NCI-H2029 (cell line): ENCODE data around the gene POMGNT2.

Source experiments
- DNase-seq: peaks from one replicate; lab custom pipeline; 2025; lab: John Stamatoyannopoulos, UW

Gene POMGNT2

DNA sequence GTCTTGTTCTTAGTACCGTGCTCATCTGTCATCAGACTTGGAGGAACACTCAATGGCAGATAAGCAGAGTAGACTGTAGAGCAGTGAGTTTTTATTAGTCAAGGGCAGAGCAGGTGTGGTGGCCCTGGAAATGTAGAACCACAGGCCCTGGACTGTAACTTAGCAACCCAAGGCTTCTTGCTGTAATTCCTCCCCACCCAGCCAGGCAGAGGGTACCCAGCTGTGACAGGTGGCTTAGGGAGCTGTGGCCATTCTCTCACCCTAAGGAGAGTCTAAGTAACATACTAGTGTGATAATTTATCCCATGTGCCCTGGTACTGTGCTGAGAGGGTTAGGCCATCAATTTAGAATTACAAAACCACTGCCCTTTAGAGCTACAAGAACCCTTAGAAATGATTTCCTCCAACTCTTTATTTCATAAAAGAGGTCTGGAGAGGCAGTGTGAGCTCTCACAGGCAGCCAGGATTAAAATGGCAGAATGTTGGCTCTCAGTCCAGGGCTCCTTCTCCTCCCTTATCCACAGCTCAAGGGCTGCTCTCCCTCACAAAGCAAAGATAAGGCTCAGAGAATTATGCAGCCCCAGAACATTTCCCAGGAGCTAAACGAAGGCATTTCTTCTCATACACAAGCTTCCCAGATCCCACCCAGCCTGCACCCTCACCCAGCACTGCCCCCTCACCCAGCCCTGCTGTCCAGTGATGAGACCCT lies 3.0 kb downstream of the POMGNT2 start:
- DNase-seq: peak; percentile 2

DNA sequence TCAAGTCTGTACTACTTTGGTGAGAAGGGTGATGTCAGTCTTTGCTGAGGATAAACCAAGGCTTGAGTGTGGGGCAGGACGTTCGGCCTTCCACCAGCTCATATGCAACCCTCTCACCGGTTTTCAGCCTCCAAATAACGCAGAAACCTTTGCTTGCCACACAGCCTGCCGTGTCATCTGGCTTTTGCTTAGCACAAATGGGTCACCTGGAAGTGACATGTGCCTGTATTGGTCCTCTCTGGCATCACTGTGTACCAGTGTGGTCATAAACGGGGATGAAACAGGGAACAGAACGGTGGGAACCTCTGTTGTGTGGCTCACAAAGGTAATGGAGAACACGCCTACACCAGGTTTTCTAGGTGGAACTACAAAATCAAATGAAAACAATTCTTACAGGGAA lies 7.1 kb downstream of the POMGNT2 start:
- no peak for DNase-seq

DNA sequence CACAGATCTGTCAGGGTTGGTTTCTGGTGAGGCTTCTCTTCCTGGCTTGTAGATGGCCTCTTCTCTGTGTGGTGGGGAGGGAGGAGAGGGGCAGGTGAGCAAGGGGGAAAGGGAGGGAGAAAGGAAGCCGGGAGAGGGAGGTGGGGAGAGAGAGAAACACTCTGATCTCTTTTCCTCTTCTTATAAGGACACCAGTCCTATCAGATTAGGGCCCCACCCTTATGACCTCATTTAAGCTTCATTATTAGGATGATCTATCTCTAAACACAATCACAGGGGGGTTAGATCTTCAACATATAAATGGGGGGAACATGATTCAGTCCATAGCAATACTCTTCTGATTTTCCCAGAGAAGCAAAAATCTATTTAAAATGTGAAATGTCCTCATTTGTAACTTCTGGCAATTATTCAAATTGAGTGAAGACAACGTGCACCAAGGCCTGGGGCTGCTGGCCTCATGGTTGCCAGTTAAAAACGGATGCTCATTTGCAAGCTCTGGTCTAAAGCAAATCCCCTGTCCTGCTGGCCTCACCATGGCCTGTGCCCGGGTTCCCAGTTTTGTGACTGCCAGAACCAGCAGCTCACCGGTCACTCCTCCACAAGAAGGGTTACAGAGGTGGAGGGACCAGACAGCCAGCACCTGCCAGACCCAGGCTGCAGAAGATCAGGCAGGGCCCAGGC lies 8.3 kb downstream of the POMGNT2 start:
- DNase-seq: no peak

DNA sequence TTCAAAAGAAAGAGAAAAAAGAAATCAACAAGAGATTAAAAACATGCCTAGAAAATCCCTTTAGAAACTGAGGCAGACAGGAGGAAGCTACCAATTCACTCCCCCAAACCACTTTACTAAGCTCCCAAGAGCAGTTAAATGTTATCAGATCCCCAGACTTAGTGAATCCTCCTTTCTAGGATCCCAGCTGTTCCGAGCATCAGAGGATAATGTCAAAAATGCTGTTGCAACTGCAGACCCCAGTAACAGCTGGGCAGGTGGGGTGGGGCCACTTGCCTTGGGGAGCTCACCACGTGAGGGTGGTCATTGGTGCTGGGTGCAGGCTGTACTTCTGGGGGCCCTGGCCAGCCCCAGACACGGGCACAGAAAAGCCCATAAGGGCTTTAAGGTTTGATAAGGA lies 9.1 kb downstream of the POMGNT2 start:
- no peak for DNase-seq

DNA sequence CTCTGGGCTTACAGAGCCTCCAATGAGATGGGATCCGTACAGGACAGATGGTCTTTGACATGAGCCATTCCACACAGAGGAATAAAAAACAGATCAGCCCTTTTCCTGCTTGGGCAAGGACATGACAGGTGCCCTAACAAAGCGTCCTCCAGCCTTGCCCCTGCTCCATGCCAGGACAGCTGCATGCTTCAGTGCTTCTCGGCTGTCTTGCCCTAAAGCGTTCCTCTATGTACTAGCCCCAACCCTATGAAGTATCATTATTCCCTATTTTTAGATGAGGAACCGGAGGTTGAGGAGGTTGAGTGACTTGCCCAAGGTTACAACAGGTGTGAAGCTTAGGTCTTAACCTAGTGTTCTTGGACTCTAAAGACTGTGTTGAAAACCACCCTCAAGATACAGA lies 10.5 kb downstream of the POMGNT2 start:
- no peak for DNase-seq

DNA sequence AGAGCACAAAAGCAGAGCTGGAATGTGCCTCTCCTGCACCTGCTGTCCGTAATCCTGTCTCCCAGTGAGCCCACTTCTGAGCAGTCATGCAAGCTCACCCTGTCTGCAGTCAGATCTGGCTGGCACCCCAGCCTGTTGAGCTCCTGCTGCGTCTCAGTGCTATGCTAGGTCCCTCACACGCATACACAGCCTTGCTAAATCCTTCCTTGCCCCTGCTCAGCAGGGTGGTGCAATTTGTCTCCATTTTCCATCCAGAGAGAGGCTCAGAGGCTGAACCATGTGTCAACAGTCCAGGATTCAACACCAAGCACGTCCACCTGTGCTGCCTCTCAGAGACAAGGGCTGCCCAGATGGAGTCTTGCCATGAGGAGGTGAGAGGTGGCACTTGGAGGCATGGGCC lies 11.0 kb downstream of the POMGNT2 start:
- DNase-seq: no peak

DNA sequence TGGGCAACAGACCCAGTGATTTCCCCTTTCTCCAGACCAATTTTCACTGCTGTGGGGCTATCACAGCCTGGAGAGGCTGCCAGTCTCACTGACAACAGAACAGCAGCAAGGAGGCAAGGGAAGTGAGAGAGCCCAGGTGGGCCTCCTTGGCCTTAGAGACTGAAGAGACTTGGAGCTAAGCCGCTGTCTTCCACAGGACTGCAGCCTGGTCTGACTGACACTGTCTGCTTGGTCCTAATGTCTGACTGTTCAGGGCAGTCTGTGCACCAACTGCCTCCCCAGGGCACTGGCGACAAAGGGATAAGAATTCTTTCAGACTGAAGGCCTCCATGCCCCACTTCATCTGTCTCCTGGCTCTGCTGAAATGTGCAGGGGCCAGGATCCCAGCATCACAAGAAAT lies 11.5 kb downstream of the POMGNT2 start:
- DNase-seq: no peak

DNA sequence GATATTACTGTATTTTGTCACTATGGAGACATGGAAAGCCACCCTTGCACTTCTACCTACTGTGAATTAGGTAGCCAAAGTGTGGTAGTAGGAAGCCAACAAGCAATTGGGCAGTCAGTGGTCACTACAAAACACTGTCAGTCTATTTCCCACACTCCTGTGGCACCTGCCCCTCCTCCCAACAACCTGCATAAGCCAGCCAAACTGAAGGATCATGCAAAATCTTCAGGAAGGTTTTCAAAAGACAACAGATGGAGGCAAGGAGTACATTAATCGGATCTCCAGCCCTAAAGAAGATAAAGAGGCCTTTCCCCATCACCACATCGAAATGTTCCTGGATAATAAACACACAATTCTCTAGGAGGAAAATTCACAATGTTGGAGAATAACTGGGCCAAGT lies 11.9 kb downstream of the POMGNT2 start:
- no peak for DNase-seq

DNA sequence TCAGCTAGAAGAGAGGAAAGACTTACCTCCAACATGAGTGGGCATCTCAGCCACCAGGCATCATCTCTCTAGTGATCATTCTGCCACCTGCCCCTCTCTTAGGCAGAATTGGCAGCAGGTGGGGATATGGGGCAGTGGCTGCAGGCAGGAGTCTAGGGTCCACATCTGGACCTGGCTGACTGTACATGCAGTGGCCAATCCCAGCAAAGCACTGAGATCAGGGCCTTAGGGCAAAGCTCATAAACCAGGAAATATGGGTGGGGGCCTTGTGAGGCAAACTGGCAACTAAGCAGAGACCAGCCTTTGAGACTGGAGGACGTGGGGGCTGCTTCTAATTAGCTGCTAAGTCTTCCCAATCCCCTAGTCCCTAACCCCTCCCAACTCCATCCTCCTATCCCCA lies 12.9 kb downstream of the POMGNT2 start:
- no peak for DNase-seq

DNA sequence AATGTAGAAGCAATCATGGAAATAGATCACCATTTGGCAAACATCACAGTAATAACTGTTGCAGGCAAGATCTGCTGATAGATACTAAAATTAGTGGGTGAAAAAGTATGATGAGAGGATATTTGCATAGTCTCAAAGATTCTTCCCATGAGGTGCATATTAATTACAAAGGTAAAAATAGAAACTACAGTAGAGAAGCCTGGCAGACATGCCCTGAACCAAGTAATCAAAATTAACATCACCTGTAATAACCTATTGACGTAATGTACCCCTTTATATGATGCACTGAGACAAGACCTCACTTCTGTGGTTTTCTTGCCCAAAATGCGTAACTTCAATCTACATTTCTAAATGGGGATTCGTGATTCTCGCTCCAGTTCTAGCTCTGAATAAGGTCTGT lies 14.4 kb downstream of the POMGNT2 start:
- DNase-seq: no peak

DNA sequence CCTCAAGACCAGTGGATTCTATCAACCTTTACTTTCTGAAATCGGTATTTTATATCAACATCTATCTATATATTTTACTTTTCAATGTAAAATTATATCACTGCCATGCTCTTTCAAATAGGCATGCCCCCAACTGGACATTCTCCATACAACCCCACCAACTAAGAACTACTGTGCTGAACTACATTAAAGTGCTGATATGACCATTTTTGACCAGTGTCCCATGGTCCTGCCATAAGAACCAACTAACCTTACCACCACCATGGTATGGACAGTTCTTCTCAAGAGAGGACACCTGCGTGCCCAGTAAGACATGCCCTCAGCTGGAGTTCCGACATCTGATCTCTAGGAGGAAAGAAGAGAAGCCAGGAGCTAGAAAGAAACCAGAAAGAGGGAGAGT lies 15.6 kb downstream of the POMGNT2 start:
- no peak for DNase-seq

DNA sequence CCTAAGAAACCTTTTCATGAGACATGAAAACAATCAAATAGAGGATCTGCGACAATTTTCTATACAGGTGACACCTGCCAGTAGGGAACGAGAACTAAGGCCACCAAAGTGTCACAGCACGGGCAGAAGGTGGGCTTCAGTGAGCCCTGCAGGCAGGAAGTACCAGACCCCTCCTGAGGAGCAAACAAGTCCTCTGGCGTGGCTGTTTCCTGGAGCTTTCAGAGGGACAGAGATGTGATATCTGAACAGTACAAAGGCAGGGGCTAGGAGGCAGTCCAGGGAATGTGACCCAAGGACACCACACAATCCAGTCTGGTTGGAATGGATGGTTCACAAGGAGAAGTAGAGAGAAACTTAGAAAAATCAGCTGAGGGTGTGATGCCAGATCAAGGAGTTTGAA lies 16.8 kb downstream of the POMGNT2 start:
- DNase-seq: no peak

DNA sequence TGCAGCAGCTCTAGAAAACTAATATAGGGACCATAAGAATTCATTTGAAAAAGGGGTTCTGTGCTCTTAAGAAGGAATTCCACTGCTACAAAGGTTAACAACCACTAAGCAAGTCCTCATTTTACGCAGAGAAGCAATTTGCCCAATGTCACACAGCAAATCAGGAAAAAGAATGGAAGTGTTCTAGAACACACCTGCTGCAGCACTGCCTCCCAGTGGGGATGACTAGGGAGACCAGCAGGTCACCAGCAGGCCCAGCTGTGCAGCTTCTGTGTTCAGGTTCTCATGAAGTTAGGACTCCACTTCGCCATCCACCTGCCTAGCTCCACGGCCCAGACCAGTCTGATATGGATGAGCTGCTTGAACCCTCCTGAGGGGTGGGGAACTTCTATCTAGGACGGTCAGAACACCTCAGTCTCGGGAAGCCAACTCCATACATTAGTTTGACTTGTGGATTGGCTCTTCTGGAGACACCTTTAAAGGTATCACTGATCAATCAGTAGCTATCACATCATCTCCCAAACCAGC lies 18.6 kb downstream of the POMGNT2 start:
- DNase-seq: no peak

DNA sequence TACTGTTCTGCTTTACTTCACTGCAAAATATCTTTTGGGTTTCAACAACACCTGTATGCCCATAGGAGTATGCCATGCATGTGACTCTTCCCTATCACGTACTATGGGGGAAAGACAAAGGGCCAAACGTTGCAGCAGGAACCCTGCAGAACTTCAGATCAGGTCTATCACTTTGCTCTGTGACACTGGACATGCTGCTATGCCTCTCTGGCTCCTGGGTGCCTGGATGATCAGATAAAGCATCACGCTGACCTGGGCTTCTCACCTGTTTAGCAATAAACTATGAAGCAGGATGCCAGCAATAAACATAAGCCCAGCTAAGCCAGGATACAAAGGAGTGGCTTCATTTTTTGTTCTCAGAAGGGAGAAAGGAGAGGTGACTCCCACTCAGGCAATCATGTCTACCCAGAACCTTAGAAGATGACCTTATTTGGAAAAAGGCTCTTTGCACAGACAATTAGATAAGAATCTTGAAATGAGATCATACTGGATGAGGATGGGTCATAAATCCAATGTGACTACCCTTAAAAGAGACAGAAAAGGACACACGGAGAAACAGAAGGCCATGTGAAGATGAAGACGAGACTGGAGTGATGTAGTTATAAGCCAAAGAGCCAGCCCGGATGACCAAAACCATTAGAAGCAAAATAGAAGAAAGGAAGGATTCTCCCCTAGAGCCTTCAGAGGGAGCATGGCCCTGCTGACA lies 19.3 kb downstream of the POMGNT2 start:
- peak; percentile 20 for DNase-seq

DNA sequence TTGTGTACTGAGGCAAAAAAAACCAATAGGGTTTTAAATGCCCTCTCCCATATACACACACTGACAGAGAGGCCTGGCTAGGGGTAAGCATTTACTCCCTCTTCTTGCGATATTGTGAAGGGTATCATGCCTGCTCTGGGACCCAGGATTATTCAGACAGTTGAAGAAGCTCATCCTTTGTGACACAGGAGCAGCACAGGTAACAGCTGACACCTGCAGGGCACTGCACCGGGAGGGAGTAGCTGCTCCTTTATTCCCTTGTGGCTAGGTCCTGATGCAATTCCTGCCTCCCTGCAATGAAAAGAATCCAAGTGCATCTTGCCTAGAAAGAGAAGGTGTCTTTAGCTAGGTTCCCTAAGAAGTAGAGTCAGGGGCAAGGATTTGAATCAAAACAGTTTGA lies 23.4 kb downstream of the POMGNT2 start:
- no peak for DNase-seq

DNA sequence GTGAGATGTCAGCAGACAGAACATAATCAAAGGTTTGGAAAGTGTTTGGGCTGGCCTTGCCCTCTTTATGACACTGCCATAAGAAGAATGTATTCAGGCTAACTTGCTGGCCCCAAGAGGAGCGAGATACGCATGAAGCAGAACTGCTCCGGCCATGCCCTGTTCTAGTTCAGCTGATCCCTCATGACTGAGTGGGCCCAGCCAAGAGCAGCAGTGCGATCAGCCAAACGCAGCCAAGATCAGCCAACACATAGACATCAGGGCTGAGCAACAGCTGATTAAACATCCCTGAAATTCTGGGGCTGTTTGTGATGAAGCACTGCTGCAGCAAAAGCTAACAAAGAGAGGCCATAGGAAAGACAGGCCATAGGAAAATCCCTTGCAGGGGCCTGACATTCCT lies 24.1 kb downstream of the POMGNT2 start:
- no peak for DNase-seq

DNA sequence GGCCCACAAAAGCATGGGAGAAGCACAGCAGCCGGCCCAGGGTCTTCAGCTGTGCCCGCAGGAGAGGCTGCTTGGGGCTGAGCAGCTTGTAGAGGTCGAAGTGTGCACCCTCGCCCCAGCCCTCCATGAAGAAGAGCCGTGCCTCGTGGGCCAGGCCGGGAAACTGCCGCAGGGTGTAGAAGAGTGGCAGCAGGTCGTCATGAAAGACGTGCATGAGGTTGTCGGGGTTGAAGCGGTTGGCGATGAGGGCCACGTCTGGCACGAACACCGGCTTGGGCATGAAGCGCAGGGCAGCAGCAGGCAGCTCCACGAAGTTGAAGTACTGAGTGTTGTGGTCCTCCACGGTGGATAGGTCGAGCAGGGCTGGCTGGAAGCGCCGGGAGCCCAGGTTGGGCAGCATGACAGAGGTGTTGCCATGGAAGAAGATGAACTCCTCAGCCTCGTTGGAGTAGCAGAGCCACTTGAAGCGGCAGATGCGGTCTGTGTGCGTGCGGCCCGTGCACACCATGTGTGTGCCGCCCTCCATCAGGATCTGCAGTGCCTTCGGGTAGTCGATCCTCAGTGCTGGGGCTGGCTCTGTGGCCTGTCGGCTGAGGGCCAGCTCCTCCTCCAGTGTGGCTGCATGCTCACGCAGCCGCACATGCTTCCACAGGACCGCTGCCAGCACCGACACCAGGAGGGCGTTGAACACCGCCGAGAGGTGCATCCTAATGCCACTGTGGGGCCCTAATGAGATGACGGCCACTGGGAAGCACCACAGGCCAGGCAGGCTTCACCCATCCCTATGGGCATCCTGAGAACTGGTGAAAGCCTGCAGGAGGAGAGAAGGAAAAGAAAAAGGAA lies 24.9 kb downstream of the POMGNT2 start:
- no peak for DNase-seq

DNA sequence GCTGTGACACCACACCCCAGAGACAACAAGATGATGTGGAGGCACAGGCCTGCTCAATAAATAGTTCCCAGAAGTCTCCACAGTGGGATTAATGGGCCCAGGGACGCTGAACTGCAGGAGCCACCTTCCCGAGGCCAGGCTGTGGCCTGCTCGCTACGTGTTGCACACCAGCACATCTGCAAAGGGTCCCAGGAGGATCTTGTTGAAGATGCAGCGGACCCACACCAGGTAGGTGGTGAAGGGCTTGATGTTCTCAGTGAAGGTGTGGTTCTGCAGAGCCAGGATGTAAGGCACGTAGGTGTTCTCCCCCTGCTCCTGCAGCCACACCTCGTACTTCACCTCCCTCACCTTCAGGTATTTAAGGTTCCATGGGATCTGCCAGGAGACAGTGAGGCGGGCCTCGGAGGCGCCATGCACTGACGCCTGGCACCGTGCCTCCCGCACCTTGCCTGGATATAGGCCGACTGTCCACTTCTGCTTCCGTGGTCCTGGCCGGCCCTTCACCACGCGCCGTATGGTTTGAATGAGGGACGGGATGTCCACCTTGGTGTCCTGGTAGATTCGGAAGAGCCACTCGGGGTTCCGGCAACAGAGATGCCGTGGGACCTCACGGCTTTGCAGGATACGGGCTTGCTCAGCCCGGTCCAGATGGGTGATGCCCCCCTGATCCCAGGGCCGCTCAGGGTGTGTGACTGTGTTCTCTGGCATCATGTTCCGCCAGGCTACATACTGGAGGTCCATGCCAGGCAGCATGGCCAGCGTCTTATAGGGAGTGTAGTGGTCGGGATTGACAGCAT lies 26.1 kb downstream of the POMGNT2 start:
- no peak for DNase-seq

DNA sequence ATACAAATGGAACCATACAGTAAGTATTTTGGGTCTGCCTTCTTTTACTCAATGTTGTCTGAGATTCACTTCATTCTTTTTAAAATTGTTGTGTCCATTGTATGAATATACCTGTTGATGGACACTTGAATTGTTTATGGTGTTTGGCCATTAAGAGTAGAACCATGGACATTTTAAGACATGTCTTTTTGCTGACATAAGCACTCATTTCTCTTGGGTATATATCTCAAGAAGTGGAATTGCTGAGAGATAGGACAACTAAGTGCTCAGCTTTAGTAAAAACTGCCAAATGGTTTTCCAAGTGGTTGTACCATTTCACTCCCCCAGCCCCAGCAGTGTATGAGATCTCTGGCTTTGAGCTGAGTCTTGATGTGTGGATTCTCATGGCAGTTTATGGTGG lies 28.2 kb downstream of the POMGNT2 start:
- no peak for DNase-seq

DNA sequence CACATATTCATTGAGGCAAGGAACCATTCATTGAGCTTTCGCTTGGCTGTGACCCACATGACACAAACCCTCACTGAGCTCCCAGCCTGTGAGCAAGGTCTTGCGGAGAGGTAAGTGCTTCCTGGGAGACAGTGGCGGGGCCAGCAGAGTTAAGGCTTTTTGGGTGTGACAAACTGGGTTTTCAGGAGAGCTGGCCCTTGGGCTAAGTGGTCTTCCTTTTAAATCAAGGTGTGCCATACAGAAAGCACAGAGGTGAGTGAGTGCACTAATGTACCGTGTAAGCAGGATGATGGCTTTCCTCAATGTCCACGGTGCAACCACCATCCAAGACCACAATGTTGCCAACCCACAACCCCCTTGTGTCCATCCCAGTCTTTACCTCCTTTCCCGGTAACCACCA lies 28.6 kb downstream of the POMGNT2 start:
- DNase-seq: no peak

DNA sequence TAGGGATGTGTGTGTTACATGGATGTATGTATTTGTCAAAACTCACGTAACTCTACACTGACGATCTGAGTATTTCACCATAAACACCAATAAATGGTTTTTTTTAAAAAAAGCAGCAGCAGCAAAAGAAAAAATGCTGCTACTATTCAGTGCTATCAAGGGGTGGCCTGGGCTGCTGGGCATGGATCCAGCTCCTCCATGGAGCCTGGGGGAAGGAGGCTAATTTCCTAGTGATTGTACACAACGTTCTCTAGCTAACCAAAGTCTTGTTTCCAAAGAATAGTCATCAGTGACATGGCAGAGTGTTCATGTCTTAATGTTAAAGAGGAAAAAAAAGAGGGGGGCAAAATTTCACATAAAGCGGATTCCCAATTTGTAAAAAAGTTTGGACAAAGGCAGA lies 29.0 kb downstream of the POMGNT2 start:
- no peak for DNase-seq
